ENCODE data around the gene LAT.
A peak's percentile ranks its signal among the peaks of the same experiment; 100 is the strongest.

LAT gene

DNA sequence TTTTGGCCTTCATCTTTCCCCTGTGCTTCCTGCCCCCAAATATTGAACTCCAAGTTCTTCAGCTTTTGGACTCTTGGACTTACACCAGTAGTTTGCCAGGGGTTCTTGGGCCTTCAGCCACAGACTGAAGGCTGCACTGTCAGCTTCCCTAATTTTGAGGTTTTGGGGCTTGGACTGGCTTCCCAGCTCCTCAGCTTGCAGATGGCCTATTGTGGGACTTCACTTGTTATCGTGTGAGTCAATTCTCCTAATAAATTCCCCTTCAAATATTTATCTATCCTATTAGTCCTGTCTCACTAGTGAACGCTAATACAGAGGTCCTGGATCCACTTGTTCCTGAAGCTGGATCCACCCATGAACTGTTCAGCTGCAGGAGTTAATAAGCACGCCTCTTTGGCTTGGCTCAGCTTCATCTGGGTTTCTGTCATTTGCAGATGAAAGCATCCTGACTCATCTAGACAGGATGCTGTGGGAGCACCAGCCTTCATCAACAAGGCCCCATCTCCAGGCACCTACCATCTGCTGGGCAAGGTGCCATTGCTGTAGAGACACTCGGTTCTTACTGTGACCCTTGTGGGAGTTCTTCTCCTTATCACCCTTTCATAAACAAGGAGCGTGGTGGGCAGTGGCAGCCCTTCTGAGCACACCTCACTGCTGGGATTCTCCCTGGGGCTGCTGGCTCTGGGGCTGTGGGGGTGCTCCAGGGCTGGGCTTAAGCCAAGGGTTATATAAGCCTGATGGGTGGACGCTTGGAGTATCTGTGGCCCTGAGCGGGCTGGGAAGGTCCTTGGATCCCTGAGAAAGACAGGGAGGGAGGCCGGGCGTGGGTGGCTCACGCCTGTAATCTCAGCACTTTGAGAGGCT is 23.1 kb downstream of the LAT start:
- DNase-seq (ENCODE audit: low read depth, low spot score): no peak

DNA sequence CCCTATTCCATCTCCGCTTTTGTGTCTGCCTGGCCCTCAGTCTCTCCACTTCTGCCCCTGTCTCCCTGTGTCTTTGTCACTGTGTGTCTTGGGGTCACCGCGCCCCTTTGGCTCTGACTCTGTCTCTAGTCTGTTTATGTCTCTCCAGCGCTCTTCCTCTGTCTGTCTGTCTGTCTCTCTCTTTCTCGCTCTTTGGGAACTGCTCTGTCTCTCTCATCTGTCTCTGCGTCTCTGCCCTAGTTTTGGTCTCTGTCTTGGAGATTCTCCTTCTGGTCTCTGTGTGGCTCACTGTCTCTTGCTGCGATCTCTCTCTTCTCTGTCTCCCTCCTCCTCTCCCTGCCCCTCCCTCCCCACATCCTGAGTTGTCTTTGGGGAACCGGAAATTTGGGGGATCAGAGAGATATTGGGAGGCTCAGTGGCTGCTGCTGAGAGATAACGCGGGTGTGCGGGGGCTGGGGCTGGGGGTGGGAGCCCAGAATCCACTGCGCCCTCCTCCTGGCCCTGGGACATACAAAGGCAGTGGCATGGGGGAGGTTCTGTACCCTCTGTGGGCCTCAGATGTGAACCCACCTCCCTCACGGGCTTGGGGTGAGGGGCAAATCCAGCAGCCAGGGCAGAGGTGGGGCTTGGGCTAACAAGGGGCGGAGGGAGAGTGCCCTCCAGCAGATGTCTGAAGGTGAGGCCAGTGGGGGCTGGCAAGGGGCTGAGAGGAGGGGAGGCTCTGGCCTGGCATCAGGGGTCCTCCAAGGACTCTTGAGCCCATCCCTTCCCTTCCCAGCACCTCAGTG is 24.4 kb downstream of the LAT start:
- no peak for DNase-seq (ENCODE audit: low read depth, low spot score)

DNA sequence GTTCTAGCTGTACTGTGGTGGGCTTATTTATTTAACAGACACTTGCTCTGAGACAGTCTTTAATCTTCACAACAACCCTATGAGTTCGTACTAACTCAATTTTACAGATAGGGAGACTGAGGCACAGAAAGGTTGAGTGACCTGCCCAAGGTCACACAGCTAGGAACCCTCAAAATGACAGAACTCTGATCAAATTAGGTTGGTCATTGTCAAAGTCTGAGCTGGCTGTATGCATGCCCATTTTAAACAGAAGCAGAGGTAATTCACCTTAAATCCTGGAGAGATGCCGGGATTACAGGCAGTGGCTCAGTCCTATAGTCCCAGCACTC is 24.9 kb downstream of the LAT start:
- no peak for DNase-seq (ENCODE audit: low read depth, low spot score)

DNA sequence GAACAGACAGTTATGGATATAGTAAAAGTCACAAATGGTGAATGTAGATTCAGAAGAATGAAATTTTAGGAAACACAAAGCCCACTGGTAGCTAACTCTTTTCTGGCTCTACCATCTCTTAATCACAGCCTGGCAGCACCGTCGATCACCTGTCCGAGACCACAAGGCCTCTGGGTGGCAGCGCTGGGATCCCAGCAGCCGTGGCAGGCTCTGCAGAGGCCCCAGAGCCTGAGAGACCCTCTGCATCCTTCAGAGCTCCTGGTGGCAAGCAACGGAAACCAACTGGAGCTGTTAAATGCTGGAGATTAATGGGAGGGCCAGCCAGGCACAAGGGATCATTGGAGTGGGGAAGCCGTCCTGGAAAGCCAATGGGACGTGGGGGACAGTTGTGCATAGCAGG is 26.3 kb downstream of the LAT start:
- DNase-seq (ENCODE audit: low read depth, low spot score): no peak

DNA sequence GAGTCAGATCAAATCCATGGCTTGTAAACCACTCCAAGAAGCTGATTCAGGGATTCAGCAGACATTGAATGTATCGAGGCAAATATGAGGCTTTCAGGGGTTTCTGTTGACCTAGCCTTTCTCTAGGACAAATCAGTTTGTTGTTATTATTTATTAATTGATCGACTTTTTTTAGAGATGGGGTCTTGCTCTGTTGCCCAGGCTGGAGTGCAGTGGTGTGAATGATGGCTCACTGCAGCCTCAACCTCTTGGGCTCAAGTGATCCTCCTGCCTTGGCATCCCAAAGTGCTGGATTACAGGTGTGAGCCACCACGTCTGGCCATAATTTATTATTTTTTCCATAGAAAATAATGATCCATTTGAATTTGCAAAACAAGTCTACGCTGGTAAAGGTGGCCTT is 27.0 kb downstream of the LAT start:
- DNase-seq (ENCODE audit: low read depth, low spot score): no peak

DNA sequence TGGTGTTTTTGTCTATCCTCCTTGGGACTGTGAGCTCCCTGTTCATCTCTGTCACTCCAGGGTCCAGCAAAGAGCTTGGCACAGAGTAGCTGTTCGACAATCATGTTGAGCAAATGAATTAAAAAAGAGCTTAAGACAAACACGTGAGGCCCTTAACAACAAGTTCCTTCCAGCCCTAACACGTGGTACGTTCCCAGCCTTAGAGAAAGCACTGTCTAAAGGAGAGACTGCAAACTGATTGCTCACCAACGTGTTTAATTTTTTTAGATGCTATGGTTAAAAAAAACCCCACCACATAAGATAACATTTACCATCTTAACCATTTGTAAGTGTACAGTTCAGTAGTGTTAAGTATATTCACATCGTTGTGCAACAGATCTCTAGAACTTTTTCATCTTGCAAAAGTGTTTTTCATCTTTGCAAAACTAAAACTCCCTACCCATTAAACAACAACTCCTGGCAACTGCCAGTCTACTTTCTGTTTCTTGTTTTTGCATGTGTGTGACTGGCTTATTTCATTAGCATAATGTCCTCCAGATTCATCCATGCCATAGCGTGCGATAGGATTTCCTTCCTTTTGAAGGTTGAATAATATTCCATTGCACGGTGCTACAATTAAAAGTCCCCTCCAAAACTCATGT is 28.2 kb downstream of the LAT start:
- no peak for DNase-seq (ENCODE audit: low read depth, low spot score)

DNA sequence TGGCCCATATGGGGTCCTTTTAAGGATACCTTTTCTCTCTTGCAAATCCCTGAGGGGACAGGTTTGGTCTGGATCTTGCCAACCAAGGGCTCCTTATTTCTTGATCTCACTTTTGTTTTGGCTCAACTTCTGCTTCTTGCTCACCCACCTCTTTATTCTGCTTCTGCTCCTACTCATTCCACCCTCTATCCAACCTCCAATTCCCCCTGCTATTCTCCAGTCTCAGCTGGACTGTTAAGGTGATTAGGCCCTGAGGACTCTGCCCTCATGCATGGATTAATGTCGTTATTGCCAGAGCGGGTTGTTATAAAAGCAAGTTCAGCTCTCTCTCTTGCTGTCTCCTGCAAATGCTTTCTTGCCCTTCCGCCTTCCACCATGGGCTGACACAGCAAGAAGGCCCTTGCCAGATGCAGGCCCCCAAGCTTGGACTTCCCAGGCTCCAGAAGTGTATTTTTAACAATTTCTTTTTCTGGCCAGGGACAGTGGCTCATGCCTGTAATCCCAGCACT is 29.8 kb downstream of the LAT start:
- no peak for DNase-seq (ENCODE audit: low read depth, low spot score)

DNA sequence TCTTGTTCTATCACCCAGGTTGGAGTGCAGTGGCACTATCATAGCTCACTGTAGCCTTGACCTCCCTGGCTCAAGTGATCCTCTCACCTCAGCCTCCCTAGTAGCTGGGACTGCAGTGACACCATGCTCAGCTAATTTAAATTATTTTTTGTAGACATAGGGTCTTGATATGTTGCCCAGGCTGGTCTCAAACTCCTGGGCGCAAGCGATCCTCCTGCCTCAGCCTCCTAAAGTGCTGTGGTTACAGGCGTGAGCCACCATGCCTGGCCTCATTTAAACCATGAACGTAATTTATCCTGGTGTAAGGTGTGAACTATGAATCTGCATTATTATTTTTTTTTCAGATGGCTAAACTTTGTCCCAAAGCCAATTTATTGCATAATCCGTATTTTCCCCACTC is 37.3 kb downstream of the LAT start:
- no peak for DNase-seq (ENCODE audit: low read depth, low spot score)

DNA sequence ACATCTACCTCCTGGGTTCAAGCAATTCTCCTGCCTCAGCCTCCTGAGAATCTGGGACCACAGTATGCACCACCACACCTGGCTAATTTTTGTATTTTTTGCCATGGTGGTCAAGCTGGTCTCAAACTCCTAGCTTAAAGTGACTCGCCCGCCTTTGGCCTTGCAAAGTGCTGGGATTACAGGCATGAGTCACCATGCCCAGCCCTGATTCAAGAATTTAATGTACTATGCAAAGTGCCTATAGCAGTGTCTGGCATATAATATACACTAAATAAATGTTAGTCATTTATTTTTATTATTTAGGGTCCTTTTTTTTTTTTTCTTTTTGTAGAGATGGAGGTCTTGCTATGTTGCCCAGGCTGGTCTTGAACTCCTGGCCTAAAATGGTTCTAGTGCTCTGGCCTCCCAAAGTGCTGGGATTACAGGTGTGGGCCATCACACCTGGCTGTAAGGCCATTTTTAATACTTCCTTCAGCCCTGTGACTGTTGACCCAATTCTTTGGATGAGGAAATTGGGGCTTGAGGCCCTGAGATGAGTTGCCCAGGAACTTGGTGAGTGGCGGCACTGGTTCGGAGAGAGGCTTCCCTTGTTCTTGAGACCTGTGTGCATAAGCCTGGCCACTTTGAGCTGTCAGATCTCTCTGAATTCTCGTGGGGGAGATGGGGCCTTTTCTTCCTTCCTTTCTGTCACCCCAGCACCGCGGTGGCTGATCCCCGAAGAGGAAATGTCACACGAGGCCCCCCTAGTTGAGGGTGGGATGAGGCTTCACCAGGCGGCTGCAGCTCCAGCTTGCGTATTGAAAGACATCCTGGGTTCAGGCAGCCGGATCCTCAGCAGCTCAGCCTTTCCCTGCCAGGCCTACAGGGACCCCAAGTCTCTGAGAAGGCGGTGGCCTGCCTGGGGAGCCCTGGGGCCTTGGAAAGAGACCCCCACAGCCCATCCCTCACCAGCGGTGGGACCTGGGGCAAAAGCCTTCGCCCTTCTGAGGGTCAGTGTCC is 38.7 kb downstream of the LAT start:
- no peak for DNase-seq (ENCODE audit: low read depth, low spot score)

DNA sequence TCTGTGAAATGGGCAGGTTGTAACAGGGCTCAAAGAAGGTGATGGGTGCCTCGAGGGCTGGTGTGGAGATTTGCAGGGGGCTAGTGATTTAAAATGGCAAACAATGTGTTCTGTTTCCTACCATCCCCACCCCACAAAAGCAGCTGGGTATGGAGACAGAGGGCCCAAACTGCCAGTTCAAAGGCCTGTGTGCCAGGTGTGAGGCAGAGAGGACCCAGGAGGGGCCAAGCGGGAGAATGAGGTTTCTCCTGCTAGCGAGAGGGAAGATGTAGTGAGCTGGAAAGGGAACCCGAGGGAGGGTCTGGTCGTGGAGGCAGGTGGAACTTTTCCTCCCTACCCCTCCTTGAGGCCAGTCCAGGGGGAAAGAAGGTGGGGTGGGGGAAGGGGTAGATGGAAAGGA is 39.4 kb downstream of the LAT start:
- no peak for DNase-seq (ENCODE audit: low read depth, low spot score)

DNA sequence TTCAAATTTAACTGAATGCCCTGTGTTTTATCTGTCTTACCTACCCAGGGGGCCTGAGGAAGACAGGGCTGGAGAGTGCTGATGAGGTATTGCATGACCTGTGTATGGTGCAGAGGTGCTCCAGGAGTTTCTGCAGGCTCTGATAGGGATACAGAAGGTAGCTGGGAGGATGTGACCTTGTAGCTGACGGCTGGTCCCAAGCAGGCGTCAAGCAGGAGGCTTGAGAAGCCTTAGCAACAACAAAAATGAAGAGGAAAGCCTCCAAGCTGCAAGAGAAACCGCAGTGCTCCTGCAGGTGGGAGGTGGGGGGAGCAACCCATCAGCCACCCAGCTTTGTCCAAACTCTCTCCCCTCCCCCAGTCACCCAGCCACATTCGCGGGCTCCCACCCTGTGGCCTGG is 40.4 kb downstream of the LAT start:
- DNase-seq (ENCODE audit: low read depth, low spot score): no peak

DNA sequence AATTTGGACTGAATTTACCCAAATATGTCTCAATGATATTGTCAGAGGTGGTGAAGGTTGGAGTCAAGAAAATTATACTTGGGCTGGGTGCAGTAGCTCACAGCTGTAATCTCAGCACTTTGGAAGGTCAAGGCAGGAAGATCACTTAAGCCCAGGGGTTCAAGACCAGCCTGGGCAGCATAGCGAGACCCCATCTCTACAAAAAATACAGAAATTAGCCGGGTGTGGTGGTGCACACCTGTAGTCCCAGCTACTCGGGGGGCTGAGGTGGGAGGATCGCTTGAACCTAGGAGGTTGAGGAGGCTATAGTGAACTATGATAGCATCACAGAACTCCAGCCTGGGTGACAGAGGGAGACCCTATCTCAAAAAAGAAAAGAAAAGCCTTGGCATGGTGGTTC is 40.9 kb downstream of the LAT start:
- DNase-seq (ENCODE audit: low read depth, low spot score): no peak

DNA sequence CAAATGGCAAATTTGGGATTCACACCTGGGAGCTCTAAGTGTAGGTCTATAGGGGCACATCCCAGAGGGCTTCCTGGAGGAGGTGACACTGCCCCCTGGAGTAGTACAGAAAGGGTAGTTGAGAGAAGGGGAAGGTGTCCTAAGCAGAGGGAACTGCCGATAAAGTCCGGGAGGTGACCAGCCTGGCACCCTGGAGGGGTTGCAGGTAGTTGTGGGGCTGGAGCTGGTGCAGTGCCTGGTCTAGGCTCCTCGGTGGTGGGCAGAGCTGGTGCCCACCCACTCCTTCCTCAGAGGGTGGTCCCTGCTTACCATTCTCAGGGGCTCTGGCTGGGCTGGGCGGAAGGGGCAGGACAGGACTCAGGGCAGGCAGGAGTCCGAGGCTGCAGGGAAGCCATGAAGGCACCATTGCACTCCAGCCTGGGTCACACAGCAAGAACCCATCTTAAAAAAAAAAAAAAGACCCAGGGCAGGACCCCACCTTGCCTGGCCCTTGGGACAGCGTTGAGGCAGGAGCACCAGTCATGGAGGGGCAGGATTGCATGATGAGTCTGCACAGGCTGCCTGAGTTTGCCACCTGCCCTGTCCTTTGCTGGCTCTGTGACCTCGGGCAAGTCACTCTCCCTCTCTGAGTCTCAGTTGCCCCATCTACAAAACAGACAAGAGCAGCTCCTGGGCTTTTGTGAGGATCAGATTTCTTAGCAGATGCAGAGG is 43.8 kb downstream of the LAT start:
- no peak for DNase-seq (ENCODE audit: low read depth, low spot score)

DNA sequence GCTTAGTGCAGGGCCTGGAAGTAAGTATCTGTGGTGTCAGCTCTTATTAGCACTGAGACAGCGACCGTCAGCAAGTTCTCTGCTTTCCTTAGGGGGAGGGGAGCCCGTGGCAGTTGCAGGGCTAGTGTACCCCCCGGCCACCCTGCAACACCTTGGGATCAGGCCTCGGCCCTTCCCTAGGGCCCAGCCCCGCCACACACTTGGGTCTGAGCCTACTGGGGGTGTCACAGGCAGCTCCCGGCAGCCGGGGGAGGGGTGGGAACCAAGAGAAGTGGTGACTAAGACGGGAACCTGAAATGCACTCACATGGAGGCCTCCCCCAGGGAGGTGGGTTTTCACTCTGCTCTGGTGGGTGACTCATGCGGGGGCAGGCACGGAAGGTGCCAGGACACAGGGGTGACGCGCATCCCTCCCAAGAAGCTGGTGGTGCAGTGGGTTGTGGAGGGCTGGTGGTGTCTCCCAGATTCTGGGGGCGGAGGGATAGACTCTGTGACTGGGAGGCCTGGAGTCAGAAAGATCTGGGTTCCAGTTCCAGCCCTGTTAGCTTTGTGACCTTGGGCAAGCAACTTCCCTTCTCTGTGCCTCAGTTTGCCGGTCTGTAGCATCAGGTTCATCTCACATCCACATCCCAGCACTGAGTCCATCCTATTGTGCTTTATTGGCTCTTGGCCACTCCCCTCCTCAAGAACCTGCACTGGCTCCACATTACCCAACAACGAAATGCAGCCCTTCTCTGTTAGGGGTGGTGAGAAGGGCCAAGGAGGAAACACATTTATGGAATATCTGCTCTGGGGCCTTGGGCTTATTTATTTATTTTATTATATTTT is 44.5 kb downstream of the LAT start:
- peak; percentile 74 for DNase-seq (ENCODE audit: low read depth, low spot score)

DNA sequence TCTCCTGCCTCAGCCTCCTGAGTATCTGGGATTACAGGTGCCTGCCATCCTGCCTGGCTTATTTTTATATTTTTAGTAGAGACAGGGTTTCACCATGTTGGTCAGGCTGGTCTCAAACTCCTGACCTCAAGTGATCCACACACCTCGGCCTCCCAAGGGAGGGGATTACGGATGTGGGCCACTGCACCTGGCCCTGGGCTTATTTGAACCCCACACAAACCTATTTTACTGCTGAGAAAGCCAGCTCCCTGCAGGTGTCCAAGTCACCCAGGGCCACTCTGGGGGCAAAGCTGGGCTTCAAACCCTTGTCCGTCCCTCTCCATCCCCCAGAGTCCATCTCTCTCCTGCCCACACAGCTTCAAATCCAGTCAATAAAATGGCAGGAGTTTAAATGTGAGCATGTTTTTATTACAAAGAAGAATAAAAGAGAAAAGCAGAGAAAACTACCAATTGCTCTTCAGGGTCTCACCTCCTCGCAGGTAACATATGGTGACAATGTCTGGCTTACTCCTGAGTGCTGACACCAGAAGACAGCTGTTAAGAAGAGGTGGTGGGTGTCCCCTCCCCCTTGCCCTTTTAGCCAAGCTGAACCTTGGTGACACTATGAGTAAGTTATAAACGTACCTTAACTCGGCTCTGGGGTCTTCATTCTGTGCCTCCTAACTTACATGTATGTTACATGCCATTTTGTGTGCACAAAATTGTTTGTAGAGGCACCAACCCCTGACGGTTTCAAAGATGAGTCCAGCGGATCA is 45.4 kb downstream of the LAT start:
- no peak for DNase-seq (ENCODE audit: low read depth, low spot score)
